Panc1 (cell line): Measurements from ENCODE around the gene APRT.

Experiments
- TF ChIP-seq, protein P1 (sequence below): fragments of 450-650 bp; IDR thresholded peaks from 2 replicates; pipeline ENCODE4 v1.5.1; 2017; ENCODE audit warnings: mild to moderate bottlenecking
- TF ChIP-seq, protein P2 (sequence below), 2 experiments: IDR thresholded peaks; 2 replicates each; pipeline ENCODE4 v1.6.1; 2011 to 2012; ENCODE audit warnings: low read depth in 2 of 2, control low read depth in 1 of 2, low read length in 1 of 2, mild to moderate bottlenecking in 1 of 2, moderate library complexity in 1 of 2; ENCODE audit not compliant: insufficient read depth in 1 of 2

DNA sequence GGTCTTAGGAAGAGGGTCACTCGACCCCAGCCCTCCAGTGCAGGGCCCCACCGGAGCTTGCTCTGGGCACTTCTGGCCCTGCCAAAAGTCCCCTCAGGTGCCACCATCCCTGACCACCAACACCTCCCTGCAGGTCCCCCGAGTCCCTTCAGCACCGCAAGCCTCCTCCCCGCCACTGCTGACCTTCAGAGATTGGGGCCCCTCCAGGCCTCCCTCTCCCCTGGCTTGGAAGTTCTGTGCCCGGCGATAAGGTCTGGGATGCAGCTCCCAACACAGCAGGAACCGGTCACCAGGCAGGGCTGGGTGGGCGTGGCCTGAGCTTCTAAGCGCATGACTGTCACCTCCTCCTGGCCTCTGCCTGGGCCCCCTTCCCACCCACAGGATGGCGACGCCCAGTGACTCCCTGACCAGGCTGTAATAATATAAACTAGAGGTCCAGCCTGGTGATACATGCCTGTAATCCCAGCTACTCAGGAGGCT, 37.9 kb downstream of the APRT start:
- TF ChIP-seq, protein P1, sequence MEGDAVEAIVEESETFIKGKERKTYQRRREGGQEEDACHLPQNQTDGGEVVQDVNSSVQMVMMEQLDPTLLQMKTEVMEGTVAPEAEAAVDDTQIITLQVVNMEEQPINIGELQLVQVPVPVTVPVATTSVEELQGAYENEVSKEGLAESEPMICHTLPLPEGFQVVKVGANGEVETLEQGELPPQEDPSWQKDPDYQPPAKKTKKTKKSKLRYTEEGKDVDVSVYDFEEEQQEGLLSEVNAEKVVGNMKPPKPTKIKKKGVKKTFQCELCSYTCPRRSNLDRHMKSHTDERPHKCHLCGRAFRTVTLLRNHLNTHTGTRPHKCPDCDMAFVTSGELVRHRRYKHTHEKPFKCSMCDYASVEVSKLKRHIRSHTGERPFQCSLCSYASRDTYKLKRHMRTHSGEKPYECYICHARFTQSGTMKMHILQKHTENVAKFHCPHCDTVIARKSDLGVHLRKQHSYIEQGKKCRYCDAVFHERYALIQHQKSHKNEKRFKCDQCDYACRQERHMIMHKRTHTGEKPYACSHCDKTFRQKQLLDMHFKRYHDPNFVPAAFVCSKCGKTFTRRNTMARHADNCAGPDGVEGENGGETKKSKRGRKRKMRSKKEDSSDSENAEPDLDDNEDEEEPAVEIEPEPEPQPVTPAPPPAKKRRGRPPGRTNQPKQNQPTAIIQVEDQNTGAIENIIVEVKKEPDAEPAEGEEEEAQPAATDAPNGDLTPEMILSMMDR: no peak
- TF ChIP-seq, protein P2, sequence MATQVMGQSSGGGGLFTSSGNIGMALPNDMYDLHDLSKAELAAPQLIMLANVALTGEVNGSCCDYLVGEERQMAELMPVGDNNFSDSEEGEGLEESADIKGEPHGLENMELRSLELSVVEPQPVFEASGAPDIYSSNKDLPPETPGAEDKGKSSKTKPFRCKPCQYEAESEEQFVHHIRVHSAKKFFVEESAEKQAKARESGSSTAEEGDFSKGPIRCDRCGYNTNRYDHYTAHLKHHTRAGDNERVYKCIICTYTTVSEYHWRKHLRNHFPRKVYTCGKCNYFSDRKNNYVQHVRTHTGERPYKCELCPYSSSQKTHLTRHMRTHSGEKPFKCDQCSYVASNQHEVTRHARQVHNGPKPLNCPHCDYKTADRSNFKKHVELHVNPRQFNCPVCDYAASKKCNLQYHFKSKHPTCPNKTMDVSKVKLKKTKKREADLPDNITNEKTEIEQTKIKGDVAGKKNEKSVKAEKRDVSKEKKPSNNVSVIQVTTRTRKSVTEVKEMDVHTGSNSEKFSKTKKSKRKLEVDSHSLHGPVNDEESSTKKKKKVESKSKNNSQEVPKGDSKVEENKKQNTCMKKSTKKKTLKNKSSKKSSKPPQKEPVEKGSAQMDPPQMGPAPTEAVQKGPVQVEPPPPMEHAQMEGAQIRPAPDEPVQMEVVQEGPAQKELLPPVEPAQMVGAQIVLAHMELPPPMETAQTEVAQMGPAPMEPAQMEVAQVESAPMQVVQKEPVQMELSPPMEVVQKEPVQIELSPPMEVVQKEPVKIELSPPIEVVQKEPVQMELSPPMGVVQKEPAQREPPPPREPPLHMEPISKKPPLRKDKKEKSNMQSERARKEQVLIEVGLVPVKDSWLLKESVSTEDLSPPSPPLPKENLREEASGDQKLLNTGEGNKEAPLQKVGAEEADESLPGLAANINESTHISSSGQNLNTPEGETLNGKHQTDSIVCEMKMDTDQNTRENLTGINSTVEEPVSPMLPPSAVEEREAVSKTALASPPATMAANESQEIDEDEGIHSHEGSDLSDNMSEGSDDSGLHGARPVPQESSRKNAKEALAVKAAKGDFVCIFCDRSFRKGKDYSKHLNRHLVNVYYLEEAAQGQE (IDR thresholded peaks at IDR 0.05; ENCODE audit: insufficient read depth in 1 of 2, low read depth in 2 of 2, low read length in 1 of 2): no peak
